ENCODE data around the gene PTPRG.

PTPRG gene

GRCh38 chr3:61884794-61885193 is 323.4 kb downstream of the PTPRG start:
- no peak for DNase-seq (ENCODE audit: low read depth)
- no peak for TF ChIP-seq CTCF (IDR thresholded peaks at IDR 0.05; ENCODE audit: insufficient read depth, low read depth, low read length, missing control alignments)
- H3K4me3 ChIP-seq (ENCODE audit: low read length) = no peak overlapping the region

- TF ChIP-seq CTCF (IDR thresholded peaks at IDR 0.05; ENCODE audit: insufficient read depth, low read depth, low read length, missing control alignments) = no peak
- DNase-seq (ENCODE audit: low read depth) = no peak
- no peak overlapping the region for H3K4me3 ChIP-seq (ENCODE audit: low read length)
Observed at GRCh38 chr3:61885414-61885813, 324.0 kb downstream of the PTPRG start.

GRCh38 chr3:61887206-61887605 is 325.8 kb downstream of the PTPRG start:
- no peak for DNase-seq (ENCODE audit: low read depth)
- TF ChIP-seq CTCF (IDR thresholded peaks at IDR 0.05; ENCODE audit: insufficient read depth, low read depth, low read length, missing control alignments) = no peak
- no peak overlapping the region for H3K4me3 ChIP-seq (ENCODE audit: low read length)

GRCh38 chr3:61889259-61889658 is 327.9 kb downstream of the PTPRG start:
- no peak for DNase-seq (ENCODE audit: low read depth)
- no peak for TF ChIP-seq CTCF (IDR thresholded peaks at IDR 0.05; ENCODE audit: insufficient read depth, low read depth, low read length, missing control alignments)
- H3K4me3 ChIP-seq (ENCODE audit: low read length) = no peak overlapping the region

- H3K4me3 ChIP-seq (ENCODE audit: low read length) = no peak overlapping the region
- DNase-seq (ENCODE audit: low read depth) = no peak
- TF ChIP-seq CTCF (IDR thresholded peaks at IDR 0.05; ENCODE audit: insufficient read depth, low read depth, low read length, missing control alignments) = no peak
Observed at GRCh38 chr3:61890167-61890566, 328.8 kb downstream of the PTPRG start.

- DNase-seq (ENCODE audit: low read depth) = peak; percentile 24
- no peak for TF ChIP-seq CTCF (IDR thresholded peaks at IDR 0.05; ENCODE audit: insufficient read depth, low read depth, low read length, missing control alignments)
- H3K4me3 ChIP-seq (ENCODE audit: low read length) = no peak overlapping the region
Observed at GRCh38 chr3:61890586-61890985, 329.2 kb downstream of the PTPRG start.

- TF ChIP-seq CTCF (IDR thresholded peaks at IDR 0.05; ENCODE audit: insufficient read depth, low read depth, low read length, missing control alignments) = no peak
- H3K4me3 ChIP-seq (ENCODE audit: low read length) = no peak overlapping the region
- no peak for DNase-seq (ENCODE audit: low read depth)
Observed at GRCh38 chr3:61892891-61893290, 331.5 kb downstream of the PTPRG start.
